Measurements from ENCODE around the gene GPBAR1. TPM values are rescaled to one million over a fixed set of nuclear protein-coding genes. Genes with fewer than 3 reads are reported as not detected.
"Not testable (repeated sequence)": the region's sequence is repeated elsewhere in the genome, so short reads cannot be mapped to it uniquely, and the experiment has no call there.

Gene GPBAR1
- total RNA-seq, 3 donors from 2014 or later = 0.64 to 3.7 (median 3.3) TPM

DNA sequence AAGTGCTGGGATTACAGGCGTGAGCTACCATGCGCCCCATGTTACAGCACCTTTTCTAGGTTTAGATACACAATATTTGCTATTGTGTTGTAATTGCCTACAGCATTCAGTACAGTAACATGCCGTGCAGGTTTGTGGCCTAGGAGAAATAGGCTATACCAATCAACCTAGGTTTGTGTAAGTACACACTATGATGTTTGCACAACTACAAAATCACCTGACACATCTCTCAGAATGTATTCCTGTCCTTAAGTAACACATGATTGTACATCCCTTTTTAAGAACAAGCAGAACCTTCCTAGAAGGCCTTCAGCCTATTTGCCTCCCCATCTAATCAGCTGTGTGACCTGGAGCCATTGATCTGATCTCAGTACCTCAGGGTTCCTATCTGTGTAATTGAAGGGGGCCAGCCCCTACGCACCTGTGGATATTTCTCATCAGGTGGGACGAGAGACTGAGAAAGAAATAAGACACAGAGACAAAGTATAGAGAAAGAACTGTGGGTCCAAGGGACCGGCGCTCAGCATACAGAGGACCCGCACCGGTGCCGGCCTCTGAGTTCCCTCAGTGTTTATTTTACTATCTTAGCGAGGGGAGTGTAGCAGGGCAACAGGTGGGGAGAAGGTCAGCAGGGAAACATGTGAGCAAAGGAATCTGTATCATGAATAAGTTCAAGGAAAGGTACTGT is 50.2 kb downstream of the GPBAR1 start:
- Histone ChIP-seq H3K9me3 (no peaks in the 10 kb centered on the region), H3K4me1 (ENCODE audit: low read depth) (peaks cover 12% of the 10 kb centered on the region), H3K4me3 (no peak overlapping the region), H3K36me3 (ENCODE audit: low read depth) (no peaks in the 10 kb centered on the region)
- ATAC-seq (peak; percentile 50), DNase-seq (no peak)
- TF ChIP-seq, protein P1, sequence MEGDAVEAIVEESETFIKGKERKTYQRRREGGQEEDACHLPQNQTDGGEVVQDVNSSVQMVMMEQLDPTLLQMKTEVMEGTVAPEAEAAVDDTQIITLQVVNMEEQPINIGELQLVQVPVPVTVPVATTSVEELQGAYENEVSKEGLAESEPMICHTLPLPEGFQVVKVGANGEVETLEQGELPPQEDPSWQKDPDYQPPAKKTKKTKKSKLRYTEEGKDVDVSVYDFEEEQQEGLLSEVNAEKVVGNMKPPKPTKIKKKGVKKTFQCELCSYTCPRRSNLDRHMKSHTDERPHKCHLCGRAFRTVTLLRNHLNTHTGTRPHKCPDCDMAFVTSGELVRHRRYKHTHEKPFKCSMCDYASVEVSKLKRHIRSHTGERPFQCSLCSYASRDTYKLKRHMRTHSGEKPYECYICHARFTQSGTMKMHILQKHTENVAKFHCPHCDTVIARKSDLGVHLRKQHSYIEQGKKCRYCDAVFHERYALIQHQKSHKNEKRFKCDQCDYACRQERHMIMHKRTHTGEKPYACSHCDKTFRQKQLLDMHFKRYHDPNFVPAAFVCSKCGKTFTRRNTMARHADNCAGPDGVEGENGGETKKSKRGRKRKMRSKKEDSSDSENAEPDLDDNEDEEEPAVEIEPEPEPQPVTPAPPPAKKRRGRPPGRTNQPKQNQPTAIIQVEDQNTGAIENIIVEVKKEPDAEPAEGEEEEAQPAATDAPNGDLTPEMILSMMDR (IDR thresholded peaks at IDR 0.05) = no peak
- intact Hi-C loops (cut with DNase I, micrococcal nuclease) = no loop called here

DNA sequence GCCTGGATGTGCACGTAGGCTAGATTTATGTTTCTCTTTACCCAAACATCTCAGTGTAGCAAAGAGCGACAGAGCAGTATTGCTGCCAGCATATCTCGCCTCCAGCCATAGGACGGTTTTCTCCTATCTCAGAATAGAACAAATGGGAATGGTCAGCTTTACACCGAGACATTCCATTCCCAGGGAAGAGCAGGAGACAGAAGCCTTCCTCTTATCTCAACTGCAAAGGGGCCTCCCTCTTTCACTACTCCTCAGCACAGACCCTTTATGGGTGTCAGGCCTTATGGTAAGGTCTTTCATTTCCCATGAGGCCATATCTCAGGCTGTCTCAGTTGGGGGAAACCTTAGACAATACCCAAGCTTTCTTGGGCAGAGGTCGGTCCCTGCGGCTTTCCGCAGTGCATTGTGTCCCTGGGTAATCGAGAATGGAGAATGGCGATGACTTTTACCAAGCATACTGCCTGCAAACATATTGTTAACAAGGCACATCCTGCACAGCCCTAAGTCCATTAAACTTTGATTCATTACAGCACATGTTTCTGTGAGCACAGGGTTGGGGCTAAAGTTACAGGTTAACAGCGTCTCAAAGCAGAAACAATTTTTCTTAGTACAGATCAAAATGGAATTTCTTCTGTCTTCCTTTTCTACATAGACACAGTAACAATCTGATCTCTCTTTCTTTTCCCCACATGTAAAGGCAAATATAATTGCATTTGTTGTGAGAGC is 50.9 kb downstream of the GPBAR1 start:
- H3K9me3 ChIP-seq; intact Hi-C loops (cut with DNase I, micrococcal nuclease); H3K36me3 ChIP-seq (ENCODE audit: low read depth); DNase-seq; H3K4me3 ChIP-seq: not testable (repeated sequence)
- peaks cover 12% of the 10 kb centered on the region for H3K4me1 ChIP-seq (ENCODE audit: low read depth)
- peak; percentile 48 for ATAC-seq

- ATAC-seq (peak; percentile 88), DNase-seq (peak in 1 of 3 donors; percentile 51)
- Histone ChIP-seq H3K4me1 (ENCODE audit: low read depth) (peaks cover 12% of the 10 kb centered on the region), H3K9me3 (no peaks in the 10 kb centered on the region), H3K36me3 (ENCODE audit: low read depth) (no peaks in the 10 kb centered on the region), H3K4me3 (no peak overlapping the region)
- TF ChIP-seq, protein P1 (IDR thresholded peaks at IDR 0.05) = no peak
- intact Hi-C loops (cut with DNase I, micrococcal nuclease) = no loop called here
Measured at GRCh38 chr2:218312267-218312756, 51.5 kb downstream of the GPBAR1 start.

DNA sequence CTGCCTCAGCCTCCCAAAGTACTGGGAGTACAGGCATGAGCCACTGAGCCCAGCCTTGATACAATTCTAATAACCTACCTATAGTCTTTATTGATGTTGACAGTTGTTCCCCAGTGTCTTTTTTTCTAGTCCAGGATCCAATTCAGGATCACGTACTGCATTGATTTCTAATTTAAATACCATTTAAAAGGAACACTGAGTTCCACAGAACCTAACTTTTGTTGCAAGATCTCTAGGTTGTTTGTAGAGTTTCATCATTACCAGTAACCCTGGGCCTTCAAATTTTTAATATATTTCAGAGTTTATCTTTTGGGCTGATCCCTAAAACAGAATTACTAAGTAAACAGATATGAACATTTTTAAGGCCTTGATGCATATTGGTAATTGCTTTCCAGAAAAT is 52.5 kb downstream of the GPBAR1 start:
- intact Hi-C loops (cut with DNase I, micrococcal nuclease) = no loop called here
- Histone ChIP-seq H3K9me3 (no peaks in the 10 kb centered on the region), H3K36me3 (ENCODE audit: low read depth) (no peaks in the 10 kb centered on the region), H3K4me1 (ENCODE audit: low read depth) (peaks cover 12% of the 10 kb centered on the region), H3K4me3 (no peak overlapping the region)
- DNase-seq (no peak), ATAC-seq (no peak)
- TF ChIP-seq, protein P1 (IDR thresholded peaks at IDR 0.05) = no peak

Small RNAs within 50 kb of the gene (microRNA-seq; reads per million reads assigned to microRNA genes)
- 3.3 reads per million, percentile 15 among the genes with 10 or more reads in this experiment for gene MIR6513

Other genes with a start within 250 kb of the GPBAR1 start
- not detected for gene RUFY4, start 191.8 kb upstream of the GPBAR1 start, total RNA-seq
- 1 to 10 TPM in 1 of 3 donors, under 1 TPM in 1, not detected in 1; 0.35 to 1.1 TPM for gene CXCR2, start 135.0 kb upstream of the GPBAR1 start, total RNA-seq
- under 1 TPM in 2 of 3 donors, not detected in 1; 0.13 to 0.27 TPM for gene CXCR1, start 94.1 kb upstream of the GPBAR1 start, total RNA-seq
- 100 to 1,000 TPM; 262 to 322 (median 313) TPM for gene ARPC2, start 43.8 kb upstream of the GPBAR1 start, total RNA-seq
- 10 to 100 TPM; 80.2 to 97.0 (median 94.1) TPM for gene AAMP, start 9.1 kb downstream of the GPBAR1 start, total RNA-seq
- gene PNKD, start 9.5 kb downstream of the GPBAR1 start, total RNA-seq = 100 to 1,000 TPM in 1 of 3 donors, 10 to 100 TPM in 2; 77.1 to 101 (median 92.1) TPM
- gene TMBIM1, start 31.5 kb downstream of the GPBAR1 start, total RNA-seq = 100 to 1,000 TPM; 201 to 464 (median 319) TPM
- gene CATIP, start 95.8 kb downstream of the GPBAR1 start, total RNA-seq = not detected
- gene SLC11A1, start 121.3 kb downstream of the GPBAR1 start, total RNA-seq = 1 to 10 TPM; 1.2 to 7.8 (median 5.3) TPM
- gene CTDSP1, start 138.9 kb downstream of the GPBAR1 start, total RNA-seq = 100 to 1,000 TPM; 142 to 221 (median 165) TPM
- 100 to 1,000 TPM; 194 to 550 (median 341) TPM for gene VIL1, start 158.1 kb downstream of the GPBAR1 start, total RNA-seq